Measurements from ENCODE around the gene PRDX2.
A peak's percentile ranks its signal among the peaks of the same experiment; 100 is the strongest.
"Not testable (repeated sequence)": the region's sequence is repeated elsewhere in the genome, so short reads cannot be mapped to it uniquely, and the experiment has no call there.

PRDX2 gene

GRCh38 chr19:12800923-12801465 is 606 bp downstream of the PRDX2 start:
- DNase-seq (ENCODE audit: extremely low read depth, low read depth), result no peak
- TF ChIP-seq CTCF (IDR thresholded peaks at IDR 0.05; ENCODE audit: low read depth, low read length, missing control alignments), result no peak
- H3K4me3 ChIP-seq (replicated peaks; ENCODE audit: low read depth, low read length), result peak overlapping the region; percentile 98

- DNase-seq (ENCODE audit: extremely low read depth, low read depth), result no peak
- peak overlapping the region; percentile 98 for H3K4me3 ChIP-seq (replicated peaks; ENCODE audit: low read depth, low read length)
- TF ChIP-seq CTCF (IDR thresholded peaks at IDR 0.05; ENCODE audit: low read depth, low read length, missing control alignments), result no peak
Observed at GRCh38 chr19:12800466-12800770, 1.2 kb downstream of the PRDX2 start.

- peak overlapping the region; percentile 98 for H3K4me3 ChIP-seq (replicated peaks; ENCODE audit: low read depth, low read length)
Observed at GRCh38 chr19:12799742-12800465, 1.7 kb downstream of the PRDX2 start.

GRCh38 chr19:12797607-12798006 is 4.0 kb downstream of the PRDX2 start:
- not testable (repeated sequence) for DNase-seq (ENCODE audit: extremely low read depth, low read depth); H3K4me3 ChIP-seq (replicated peaks; ENCODE audit: low read depth, low read length)

More at GRCh38 chr19:12799742-12800465, 1.7 kb downstream of the PRDX2 start:
- TF ChIP-seq CTCF (IDR thresholded peaks at IDR 0.05; ENCODE audit: low read depth, low read length, missing control alignments), result no peak
- no peak for DNase-seq (ENCODE audit: extremely low read depth, low read depth)

- TF ChIP-seq CTCF (IDR thresholded peaks at IDR 0.05; ENCODE audit: low read depth, low read length, missing control alignments), result no peak
- DNase-seq (ENCODE audit: extremely low read depth, low read depth), result no peak
- H3K4me3 ChIP-seq (replicated peaks; ENCODE audit: low read depth, low read length), result no peak overlapping the region
Observed at GRCh38 chr19:12797141-12797587, 4.4 kb downstream of the PRDX2 start.

GRCh38 chr19:12796146-12797071 is 5.2 kb downstream of the PRDX2 start:
- no peak overlapping the region for H3K4me3 ChIP-seq (replicated peaks; ENCODE audit: low read depth, low read length)
- peak; percentile 89 for TF ChIP-seq CTCF (IDR thresholded peaks at IDR 0.05; ENCODE audit: low read depth, low read length, missing control alignments)
- no peak for DNase-seq (ENCODE audit: extremely low read depth, low read depth)

GRCh38 chr19:12794971-12795381 is 6.6 kb downstream of the PRDX2 start:
- no peak overlapping the region for H3K4me3 ChIP-seq (replicated peaks; ENCODE audit: low read depth, low read length)
- no peak for TF ChIP-seq CTCF (IDR thresholded peaks at IDR 0.05; ENCODE audit: low read depth, low read length, missing control alignments)
- DNase-seq (ENCODE audit: extremely low read depth, low read depth), result no peak

Measured in HFF-Myc (cell line).